C4-2B (cell line): ENCODE data around the gene HSD3B7.
"Not testable (repeated sequence)": the region's sequence is repeated elsewhere in the genome, so short reads cannot be mapped to it uniquely, and the experiment has no call there.

Experiments
- H3K27ac ChIP-seq: fragments of 450-650 bp; 2 replicates; pipeline ENCODE4 v1.5.1; 2017
- CTCF ChIP-seq: fragments of 450-650 bp; conservative IDR thresholded peaks from 2 replicates; pipeline ENCODE4 v1.5.1; 2017; ENCODE audit warnings: mild to moderate bottlenecking
- ZFX ChIP-seq: fragments of 450-650 bp; IDR thresholded peaks from 2 replicates; pipeline ENCODE4 v1.6.1; 2017

The HSD3B7 gene

GRCh38 chr16:31008551-31008950 lies 23.5 kb downstream of the HSD3B7 start:
- no peak overlapping the region for H3K27ac ChIP-seq
- no peak for TF ChIP-seq CTCF
- no peak for TF ChIP-seq ZFX

- TF ChIP-seq ZFX (no peak), CTCF (no peak)
- no peak overlapping the region for H3K27ac ChIP-seq
Measured at GRCh38 chr16:31009120-31009519, 24.1 kb downstream of the HSD3B7 start.

GRCh38 chr16:31009894-31010584 lies 25.0 kb downstream of the HSD3B7 start:
- TF ChIP-seq ZFX, result no peak
- no peak for TF ChIP-seq CTCF
- no peak overlapping the region for H3K27ac ChIP-seq

- H3K27ac ChIP-seq, result no peak within 1 kb of the TSS
- TF ChIP-seq ZFX (no peak), CTCF (no peak)
Measured at GRCh38 chr16:31010585-31011325, 25.7 kb downstream of the HSD3B7 start, which contains the start of gene STX1B. STX1B (minus strand) TSS chr16:31010638; CDS start chr16:31010396, 242 bp downstream.

GRCh38 chr16:31011815-31012214 lies 26.8 kb downstream of the HSD3B7 start:
- not testable (repeated sequence) for H3K27ac ChIP-seq

GRCh38 chr16:31013292-31013691 lies 28.3 kb downstream of the HSD3B7 start:
- H3K27ac ChIP-seq, result not testable (repeated sequence)

- TF ChIP-seq CTCF (no peak), ZFX (no peak)
Measured at GRCh38 chr16:31016018-31016417, 31.0 kb downstream of the HSD3B7 start.

GRCh38 chr16:31017756-31018155 lies 32.7 kb downstream of the HSD3B7 start:
- not testable (repeated sequence) for H3K27ac ChIP-seq

More at GRCh38 chr16:31016018-31016417, 31.0 kb downstream of the HSD3B7 start:
- no peak overlapping the region for H3K27ac ChIP-seq

- no peak overlapping the region for H3K27ac ChIP-seq
- no peak for TF ChIP-seq CTCF
- TF ChIP-seq ZFX, result no peak
Measured at GRCh38 chr16:31020536-31020935, 35.5 kb downstream of the HSD3B7 start.
